HUES64 (cell line): ENCODE results near the gene LCORL.

Experiments
- H3K27ac ChIP-seq: 2 replicates; pipeline ENCODE4 v1.7.0; 2013; ENCODE audit warnings: low read depth, low read length, inconsistent platforms
- H3K27me3 ChIP-seq: 2 replicates; pipeline ENCODE4 v1.6.1; 2013; ENCODE audit warnings: mild to moderate bottlenecking, low read length; ENCODE audit not compliant: insufficient read depth
- H3K36me3 ChIP-seq: 2 replicates; pipeline ENCODE4 v1.6.1; 2013; ENCODE audit warnings: mild to moderate bottlenecking, low read length; ENCODE audit not compliant: insufficient read depth
- H3K4me1 ChIP-seq: 2 replicates; pipeline ENCODE4 v1.6.1; 2013; ENCODE audit warnings: mild to moderate bottlenecking, low read length, moderate library complexity; ENCODE audit not compliant: insufficient read depth
- H3K4me3 ChIP-seq: 2 replicates; pipeline ENCODE4 v1.5.1; 2013; ENCODE audit warnings: mild to moderate bottlenecking, low read length, moderate library complexity
- H3K9ac ChIP-seq: 2 replicates; pipeline ENCODE4 v1.6.1; 2013; ENCODE audit warnings: mild to moderate bottlenecking, low read depth, low read length
- H3K9me3 ChIP-seq: 2 replicates; pipeline ENCODE4 v1.6.1; 2013; ENCODE audit warnings: low read depth, low read length; ENCODE audit not compliant: insufficient read depth
- WGBS: fragments of 150-250, 120-280 bp; methylation state at CpG from one replicate; pipeline ENCODE4 v1.1.7; 2013; ENCODE audit warnings: missing lambda C conversion rate; 5-methylcytosine and 5-hydroxymethylcytosine counted together

LCORL gene

GRCh38 chr4:17932041-17932440 lies 89.5 kb downstream of the LCORL start:
- peaks cover 11% of the 10 kb centered on the region; the same call in 1 of the 2 replicates for H3K9me3 ChIP-seq

GRCh38 chr4:17930256-17930655 lies 91.3 kb downstream of the LCORL start:
- no peak overlapping the region for H3K4me3 ChIP-seq
- H3K36me3 ChIP-seq = peaks cover 5% of the 10 kb centered on the region; the same call in 1 of the 2 replicates
- peaks cover 11% of the 10 kb centered on the region; the same call in 1 of the 2 replicates for H3K9me3 ChIP-seq
- WGBS = 97% methylated on average over 3 of the region's 3 CpGs
- no peaks in the 10 kb centered on the region for H3K27me3 ChIP-seq
- H3K9ac ChIP-seq = no peak overlapping the region
- H3K4me1 ChIP-seq = no peaks in the 10 kb centered on the region
- no peak overlapping the region for H3K27ac ChIP-seq

More at GRCh38 chr4:17932041-17932440, 89.5 kb downstream of the LCORL start:
- H3K27me3 ChIP-seq = no peaks in the 10 kb centered on the region
- H3K4me3 ChIP-seq = no peak overlapping the region
- no peaks in the 10 kb centered on the region for H3K4me1 ChIP-seq
- WGBS = 100% methylated on average over 3 of the region's 3 CpGs
- no peak overlapping the region for H3K9ac ChIP-seq
- peaks cover 5% of the 10 kb centered on the region; the same call in 1 of the 2 replicates for H3K36me3 ChIP-seq
- H3K27ac ChIP-seq = no peak overlapping the region

GRCh38 chr4:17924189-17924588 lies 97.4 kb downstream of the LCORL start:
- no peaks in the 10 kb centered on the region for H3K9me3 ChIP-seq
- peaks cover 8% of the 10 kb centered on the region; the same call in 1 of the 2 replicates for H3K36me3 ChIP-seq
- H3K27me3 ChIP-seq = no peaks in the 10 kb centered on the region
- H3K4me3 ChIP-seq = no peak overlapping the region
- H3K27ac ChIP-seq = no peak overlapping the region
- H3K9ac ChIP-seq = no peak overlapping the region
- WGBS = 98% methylated on average over 5 of the region's 5 CpGs
- no peaks in the 10 kb centered on the region for H3K4me1 ChIP-seq

- H3K9ac ChIP-seq = no peak overlapping the region
- H3K4me1 ChIP-seq = no peaks in the 10 kb centered on the region
- no peak overlapping the region for H3K4me3 ChIP-seq
- 94% methylated on average over 1 of the region's 1 CpG for WGBS
- no peaks in the 10 kb centered on the region for H3K27me3 ChIP-seq
- no peak overlapping the region for H3K27ac ChIP-seq
- no peaks in the 10 kb centered on the region for H3K9me3 ChIP-seq
- H3K36me3 ChIP-seq = 0 out of 2 replicates have a peak, but pooled peaks cover 3% of the 10 kb centered on the region
Measured at GRCh38 chr4:17921451-17921850, 100.1 kb downstream of the LCORL start.

- Histone ChIP-seq H3K4me1 (no peaks in the 10 kb centered on the region), H3K36me3 (0 out of 2 replicates have a peak, but pooled peaks cover 3% of the 10 kb centered on the region)
- 90% methylated on average over 1 of the region's 1 CpG for WGBS
Measured at GRCh38 chr4:17920681-17921080, 100.9 kb downstream of the LCORL start.

GRCh38 chr4:17915439-17915838 lies 106.1 kb downstream of the LCORL start:
- no peaks in the 10 kb centered on the region for H3K9me3 ChIP-seq
- no peak overlapping the region for H3K9ac ChIP-seq
- no peaks in the 10 kb centered on the region for H3K4me1 ChIP-seq
- H3K27ac ChIP-seq = no peak overlapping the region
- no peak overlapping the region for H3K4me3 ChIP-seq
- no peaks in the 10 kb centered on the region for H3K27me3 ChIP-seq
- peaks cover 3% of the 10 kb centered on the region; the same call in 1 of the 2 replicates for H3K36me3 ChIP-seq

More at GRCh38 chr4:17920681-17921080, 100.9 kb downstream of the LCORL start:
- no peak overlapping the region for H3K4me3 ChIP-seq
- H3K9me3 ChIP-seq = no peaks in the 10 kb centered on the region
- no peaks in the 10 kb centered on the region for H3K27me3 ChIP-seq
- H3K9ac ChIP-seq = no peak overlapping the region
- H3K27ac ChIP-seq = no peak overlapping the region

- WGBS = 95% methylated on average over 9 of the region's 9 CpGs
- Histone ChIP-seq H3K4me3 (no peak overlapping the region), H3K9ac (no peak overlapping the region), H3K36me3 (peaks cover 3% of the 10 kb centered on the region; the same call in 1 of the 2 replicates), H3K27me3 (no peaks in the 10 kb centered on the region), H3K4me1 (no peaks in the 10 kb centered on the region), H3K27ac (no peak overlapping the region), H3K9me3 (no peaks in the 10 kb centered on the region)
Measured at GRCh38 chr4:17912011-17912410, 109.5 kb downstream of the LCORL start.

GRCh38 chr4:17911608-17912007 lies 109.9 kb downstream of the LCORL start:
- no peaks in the 10 kb centered on the region for H3K9me3 ChIP-seq
- no peak overlapping the region for H3K27ac ChIP-seq
- H3K9ac ChIP-seq = no peak overlapping the region
- no peaks in the 10 kb centered on the region for H3K27me3 ChIP-seq
- WGBS = 95% methylated on average over 11 of the region's 11 CpGs
- no peaks in the 10 kb centered on the region for H3K4me1 ChIP-seq
- no peak overlapping the region for H3K4me3 ChIP-seq
- peaks cover 3% of the 10 kb centered on the region; the same call in 1 of the 2 replicates for H3K36me3 ChIP-seq

- no peak overlapping the region for H3K27ac ChIP-seq
- no peaks in the 10 kb centered on the region for H3K4me1 ChIP-seq
- 96% methylated on average over 1 of the region's 2 CpGs for WGBS
- no peak overlapping the region for H3K9ac ChIP-seq
- no peaks in the 10 kb centered on the region for H3K9me3 ChIP-seq
- no peak overlapping the region for H3K4me3 ChIP-seq
- no peaks in the 10 kb centered on the region for H3K27me3 ChIP-seq
- no peaks in the 10 kb centered on the region for H3K36me3 ChIP-seq
Measured at GRCh38 chr4:17898553-17899055, 123.0 kb downstream of the LCORL start.

GRCh38 chr4:17895481-17895880 lies 126.1 kb downstream of the LCORL start:
- no peak overlapping the region for H3K4me3 ChIP-seq
- H3K4me1 ChIP-seq = no peaks in the 10 kb centered on the region
- no peaks in the 10 kb centered on the region for H3K36me3 ChIP-seq
- no peak overlapping the region for H3K9ac ChIP-seq
- WGBS = 95% methylated on average over 3 of the region's 3 CpGs
- H3K27me3 ChIP-seq = no peaks in the 10 kb centered on the region
- no peak overlapping the region for H3K27ac ChIP-seq
- no peaks in the 10 kb centered on the region for H3K9me3 ChIP-seq

- H3K27me3 ChIP-seq = no peaks in the 10 kb centered on the region
- no peak overlapping the region for H3K4me3 ChIP-seq
- H3K9me3 ChIP-seq = no peaks in the 10 kb centered on the region
- H3K36me3 ChIP-seq = no peaks in the 10 kb centered on the region
- peaks cover 7% of the 10 kb centered on the region for H3K4me1 ChIP-seq
- no CpG with 5 or more reads among the region's 3 CpGs for WGBS
- no peak overlapping the region for H3K9ac ChIP-seq
- no peak overlapping the region for H3K27ac ChIP-seq
Measured at GRCh38 chr4:17894421-17894820, 127.1 kb downstream of the LCORL start.

- Histone ChIP-seq H3K9ac (no peak overlapping the region), H3K27me3 (no peaks in the 10 kb centered on the region), H3K27ac (no peak overlapping the region), H3K36me3 (no peaks in the 10 kb centered on the region), H3K4me1 (peaks cover 12% of the 10 kb centered on the region), H3K4me3 (no peak overlapping the region), H3K9me3 (no peaks in the 10 kb centered on the region)
- no CpG with 5 or more reads among the region's 1 CpG for WGBS
Measured at GRCh38 chr4:17889692-17890091, 131.9 kb downstream of the LCORL start.
